ENCODE results near the gene GRK2.

GRCh38 chr11:67306769-67307544 is 40.7 kb downstream of the GRK2 start:
- TF ChIP-seq CTCF (IDR thresholded peaks at IDR 0.05) (no peak), EZH2 (IDR thresholded peaks at IDR 0.05; ENCODE audit: borderline replicate concordance, insufficient read depth, low read depth, low read length, poor library complexity, severe bottlenecking) (no peak)

Data from B cell (primary cell).